ENCODE measurements around the gene DNAJA4. TPM values are rescaled to one million over a fixed set of nuclear protein-coding genes. Genes with fewer than 3 reads are reported as not detected.
A peak's percentile ranks its signal among the peaks of the same experiment; 100 is the strongest.

DNAJA4 gene
- total and polyA plus RNA-seq, 2 of the 8 experiments (the other 6 are each of a cell fraction or from before 2014, with no cell fraction given): 3.6 to 6.2 TPM

DNA sequence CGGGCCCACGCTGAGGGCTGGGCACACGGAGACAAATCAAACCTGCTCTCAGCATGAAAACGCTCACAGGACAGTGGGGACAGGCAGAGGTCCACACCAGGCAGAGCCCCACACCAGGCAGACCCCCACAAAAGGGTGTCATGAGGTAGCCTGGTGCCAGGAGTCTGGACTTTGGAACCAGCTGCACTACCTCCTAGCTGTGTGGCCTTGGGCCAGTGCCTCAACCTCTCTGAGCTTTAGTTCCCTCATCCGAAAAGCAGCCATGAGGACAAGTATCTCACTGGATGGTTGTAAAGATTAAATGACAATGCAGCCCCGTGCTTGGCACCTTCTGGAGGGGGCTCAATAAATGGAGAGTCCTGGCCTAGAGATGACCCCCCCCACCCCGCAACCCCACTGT is 59.3 kb downstream of the DNAJA4 start:
- CTCF ChIA-PET (ENCODE audit: partially characterized antibody): interaction anchor here (0.9 to 5.6 kb wide), 7 partner anchors 12 to 126 kb away, joined by 3 to 42 read pairs (median 9); partner anchors contain the start of gene CRABP1
- Histone ChIP-seq H3K18ac (ENCODE audit: extremely low read depth, low read length) (no peak overlapping the region), H3K9ac (replicated peaks in 1 of 4; ENCODE audit: extremely low read depth in 1 of 4, low read depth in 3 of 4, low read length in 3 of 4) (no peak overlapping the region), H3K9me3 (ENCODE audit: insufficient read depth in 2 of 2, low read depth in 1 of 2, low read length in 1 of 2) (no peaks in the 10 kb centered on the region), H2BK120ac (replicated peaks; ENCODE audit: low read depth, low read length) (no peak overlapping the region), H2AFZ (ENCODE audit: low read length) (no peak overlapping the region), H3K4me2 (ENCODE audit: insufficient read depth in 1 of 2, low read depth in 2 of 2, low read length in 2 of 2) (no peak overlapping the region), H3K4me3 (ENCODE audit: extremely low read depth in 1 of 4, insufficient read depth in 2 of 4, low read depth in 3 of 4, low read length in 4 of 4) (no peak overlapping the region), H2AK5ac (ENCODE audit: low read depth, low read length) (no peak overlapping the region), H3K23ac (ENCODE audit: insufficient read length) (no peak overlapping the region), H2BK5ac (ENCODE audit: low read depth, low read length) (no peak overlapping the region), H2BK12ac (ENCODE audit: low read depth, low read length) (0 out of 2 replicates have a peak overlapping the region, but pooled peaks have one; percentile 45), H3K4ac (replicated peaks; ENCODE audit: insufficient read length, low read depth, low read length) (no peak overlapping the region), H3K27me3 (replicated peaks in 1 of 4; ENCODE audit: control insufficient read depth in 3 of 4, extremely low read depth in 1 of 4, insufficient read depth in 3 of 4, low read length in 3 of 4) (no peaks in the 10 kb centered on the region), H4K8ac (ENCODE audit: extremely low read depth, insufficient read depth, low read length) (no peak overlapping the region), H3K4me1 (replicated peaks in 1 of 4; ENCODE audit: control insufficient read depth in 3 of 4, insufficient read depth in 4 of 4, low read length in 3 of 4) (peaks cover 8 to 19% (median 14%) of the 10 kb centered on the region in 4 experiments), H3K23me2 (ENCODE audit: low read depth, low read length) (no peaks in the 10 kb centered on the region), H4K5ac (ENCODE audit: insufficient read length, low read depth, low read length) (no peak overlapping the region), H4K91ac (replicated peaks; ENCODE audit: insufficient read length, low read length) (no peak overlapping the region), H3K79me2 (ENCODE audit: control insufficient read depth in 1 of 2, insufficient read depth in 2 of 2, low read length in 2 of 2) (no peaks in the 10 kb centered on the region), H3K56ac (replicated peaks; ENCODE audit: insufficient read length, low read depth, low read length) (no peak overlapping the region), H3K36me3 (ENCODE audit: control insufficient read depth in 2 of 4, insufficient read depth in 4 of 4, low read length in 3 of 4) (no peaks in the 10 kb centered on the region), H3K79me1 (ENCODE audit: low read depth, low read length) (no peaks in the 10 kb centered on the region), H2BK15ac (ENCODE audit: low read length) (no peak overlapping the region), H3K27ac (ENCODE audit: low read depth, low read length) (no peak overlapping the region), H3K14ac (ENCODE audit: insufficient read length) (no peak overlapping the region), H2BK20ac (ENCODE audit: low read length) (0 out of 2 replicates have a peak overlapping the region, but pooled peaks have one; percentile 1), H4K20me1 (replicated peaks in 1 of 2; ENCODE audit: control insufficient read depth in 1 of 2, insufficient read depth in 2 of 2, low read length in 2 of 2) (no peaks in the 10 kb centered on the region)
- DNase-seq (ENCODE audit: low read depth in 1 of 2, low spot score in 2 of 2) (no peak), FAIRE-seq (no peak)
- WGBS, 2 experiments (ENCODE audit: extremely low coverage in 1 of 2, insufficient coverage in 1 of 2, insufficient read length in 1 of 2, insufficient replicate concordance in 2 of 2, low coverage in 1 of 2, low lambda C conversion rate in 2 of 2, missing lambda C conversion rate in 1 of 2): 94% methylated on average over 7 of the region's 7 CpGs; no CpG with 5 or more reads in 1 of the 2 experiments
- POLR2A ChIA-PET (ENCODE audit: partially characterized antibody): interaction anchor here (1.2 to 2.7 kb wide), 3 partner anchors 17 to 24 kb away, joined by 4 to 15 read pairs (median 4); partner anchors contain the start of genes CRABP1 and SKIC8
- TF ChIP-seq GABPA (IDR thresholded peaks at IDR 0.05; ENCODE audit: borderline replicate concordance, insufficient read depth, low read length) (no peak), KDM1A (IDR thresholded peaks at IDR 0.05; ENCODE audit: borderline replicate concordance, low read length) (0 out of 2 replicates have a peak, but pooled peaks have one; percentile 46)
